DND-41 (cell line): Measurements from ENCODE around the gene DRGX.

Experiments used
- ATAC-seq: fragments of 200-7000 bp; cut with Tn5 transposase; 3 replicates; pipeline ENCODE4 v1.9.1; 2021; ENCODE audit warnings: low read depth; ENCODE audit not compliant: insufficient read depth
- DNase-seq: peaks from one replicate; pipeline ENCODE4 v3.0.0-alpha.2; 2020
- H2AFZ ChIP-seq: 2 replicates; pipeline ENCODE4 v1.6.0; 2012; ENCODE audit warnings: low read depth, low read length
- H3K27ac ChIP-seq: 2 replicates; pipeline ENCODE4 v1.5.1; 2012; ENCODE audit warnings: low read length, inconsistent platforms
- H3K27me3 ChIP-seq: fragments of 200-600 bp; sonication (generic); 2 replicates; pipeline ENCODE4 v1.6.0; 2012; ENCODE audit warnings: low read length, mild to moderate bottlenecking, inconsistent platforms; ENCODE audit not compliant: insufficient read depth, poor library complexity
- H3K36me3 ChIP-seq: 2 replicates; pipeline ENCODE4 v1.5.1; 2012; ENCODE audit warnings: low read length, inconsistent platforms; ENCODE audit not compliant: insufficient read depth
- H3K4me1 ChIP-seq: 2 replicates; pipeline ENCODE4 v1.5.1; 2012; ENCODE audit warnings: mild to moderate bottlenecking, low read length; ENCODE audit not compliant: insufficient read depth
- H3K4me2 ChIP-seq: 2 replicates; pipeline ENCODE4 v1.6.0; 2012; ENCODE audit warnings: mild to moderate bottlenecking, moderate library complexity, low read length, inconsistent platforms; ENCODE audit not compliant: insufficient read depth
- H3K4me3 ChIP-seq, 2 experiments: fragments of 200-600 bp in 1 of 2; shearing (Covaris generic) in 1 of 2; 2 replicates each; pipeline ENCODE4 v1.5.1; 2012 to 2016; ENCODE audit warnings: inconsistent platforms in 2 of 2, low read length in 2 of 2, mild to moderate bottlenecking in 2 of 2, low read depth in 1 of 2, moderate library complexity in 1 of 2
- H3K79me2 ChIP-seq: 2 replicates; pipeline ENCODE4 v1.6.0; 2012; ENCODE audit warnings: low read length, inconsistent platforms; ENCODE audit not compliant: insufficient read depth
- H3K9ac ChIP-seq: 2 replicates; pipeline ENCODE4 v1.6.0; 2012; ENCODE audit warnings: low read depth, mild to moderate bottlenecking, inconsistent platforms, low read length, moderate library complexity
- H3K9me3 ChIP-seq: 2 replicates; pipeline ENCODE4 v1.5.1; 2012; ENCODE audit warnings: low read length, moderate library complexity, mild to moderate bottlenecking, inconsistent platforms; ENCODE audit not compliant: insufficient read depth, severe bottlenecking
- H4K20me1 ChIP-seq: 2 replicates; pipeline ENCODE4 v1.6.0; 2012; ENCODE audit warnings: low read length; ENCODE audit not compliant: insufficient read depth
- CTCF ChIP-seq: IDR thresholded peaks from 2 replicates; pipeline ENCODE4 v1.5.1; 2012; ENCODE audit warnings: borderline replicate concordance, low read length, moderate library complexity, mild to moderate bottlenecking; ENCODE audit not compliant: poor library complexity, severe bottlenecking; ENCODE audit errors: extremely low read depth
- EZH2 ChIP-seq: IDR thresholded peaks from 3 replicates; pipeline ENCODE4 v1.6.1; 2012; ENCODE audit warnings: borderline replicate concordance, low read depth, mild to moderate bottlenecking, moderate library complexity, low read length, inconsistent platforms; ENCODE audit not compliant: severe bottlenecking

DRGX gene

DNA sequence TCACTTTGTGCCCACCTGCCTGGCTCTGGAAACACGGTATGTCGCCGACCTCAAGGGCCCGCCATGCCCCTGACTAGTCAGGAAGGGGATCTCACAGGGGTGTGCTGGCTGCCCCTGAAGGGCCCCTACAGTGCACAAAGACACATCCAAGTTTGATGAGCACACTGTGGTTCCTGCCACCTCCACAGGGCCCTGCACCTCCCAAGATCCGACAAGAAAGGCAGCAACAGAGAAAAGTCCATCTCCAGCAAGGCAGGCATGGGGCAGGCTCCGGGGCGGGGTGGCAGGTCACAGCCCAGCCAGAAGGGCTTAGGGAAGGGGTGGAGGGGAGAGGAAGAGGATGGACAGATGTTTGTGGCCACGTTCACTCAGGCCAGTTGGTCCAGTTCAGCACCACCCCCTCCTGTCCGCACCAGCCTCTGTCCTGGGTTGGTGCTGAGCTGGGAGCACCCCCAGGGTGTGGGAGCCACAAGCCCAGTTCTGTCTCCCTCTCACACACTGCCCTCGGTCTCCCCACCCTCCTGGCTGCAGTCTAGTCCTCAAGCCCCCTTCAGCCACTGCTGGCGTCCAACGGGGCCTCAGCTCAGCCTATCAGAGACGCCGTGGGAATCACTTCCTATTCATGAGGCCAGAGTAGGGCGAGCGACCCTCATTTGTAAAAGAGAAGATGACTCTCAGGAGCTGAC lies 11.5 kb downstream of the DRGX start:
- H3K36me3 ChIP-seq, result no peaks in the 10 kb centered on the region
- no peak overlapping the region for H3K4me2 ChIP-seq
- H3K27ac ChIP-seq, result no peak overlapping the region
- peaks cover 5% of the 10 kb centered on the region for H3K27me3 ChIP-seq
- no peaks in the 10 kb centered on the region for H3K4me1 ChIP-seq
- no peak overlapping the region for H3K4me3 ChIP-seq
- DNase-seq (no peak), ATAC-seq (no peak)
- no peak overlapping the region for H2AFZ ChIP-seq
- TF ChIP-seq CTCF (no peak), EZH2 (no peak)
- H3K9me3 ChIP-seq, result no peaks in the 10 kb centered on the region
- no peak overlapping the region for H3K9ac ChIP-seq
- no peaks in the 10 kb centered on the region for H3K79me2 ChIP-seq
- H4K20me1 ChIP-seq, result no peaks in the 10 kb centered on the region

DNA sequence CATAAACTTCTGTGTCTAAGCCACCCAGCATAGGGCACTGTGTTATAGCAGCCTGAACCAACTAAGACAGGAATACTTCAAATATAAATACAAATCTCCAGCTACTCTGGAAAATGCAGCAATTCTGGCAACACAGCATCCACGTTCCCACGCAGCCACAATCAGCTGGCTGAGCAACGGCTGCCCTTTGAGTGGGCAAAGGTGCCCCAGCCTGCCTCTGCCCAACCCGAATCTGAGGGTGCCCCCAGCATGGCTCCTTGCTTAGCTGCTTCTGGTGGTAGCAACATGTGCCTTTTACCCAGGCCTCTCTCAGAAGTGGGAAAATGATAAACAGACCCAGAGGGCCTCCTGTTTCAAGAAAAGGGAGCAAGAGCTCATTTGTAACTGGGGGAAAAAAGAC lies 12.0 kb downstream of the DRGX start:
- Histone ChIP-seq H3K4me2 (no peak overlapping the region), H3K27me3 (peaks cover 5% of the 10 kb centered on the region), H4K20me1 (no peaks in the 10 kb centered on the region), H3K36me3 (no peaks in the 10 kb centered on the region), H3K4me3 (no peak overlapping the region), H3K27ac (no peak overlapping the region), H3K9ac (no peak overlapping the region), H3K79me2 (no peaks in the 10 kb centered on the region), H3K4me1 (no peaks in the 10 kb centered on the region), H3K9me3 (no peaks in the 10 kb centered on the region), H2AFZ (no peak overlapping the region)
- no peak for ATAC-seq
- DNase-seq, result no peak
- TF ChIP-seq CTCF, result no peak
- no peak for TF ChIP-seq EZH2

- Histone ChIP-seq H3K4me3 (no peak overlapping the region), H2AFZ (no peak overlapping the region), H3K79me2 (no peaks in the 10 kb centered on the region), H3K9me3 (no peaks in the 10 kb centered on the region), H3K4me1 (no peaks in the 10 kb centered on the region), H3K27ac (no peak overlapping the region), H4K20me1 (no peaks in the 10 kb centered on the region), H3K9ac (no peak overlapping the region), H3K4me2 (no peak overlapping the region), H3K36me3 (no peaks in the 10 kb centered on the region), H3K27me3 (peaks cover 5% of the 10 kb centered on the region)
- no peak for TF ChIP-seq CTCF
- TF ChIP-seq EZH2, result no peak
- no peak for ATAC-seq
- DNase-seq, result no peak
These were observed 13.1 kb downstream of the DRGX start for GRCh38 chr10:49382826-49383225.

GRCh38 chr10:49382226-49382625 lies 13.7 kb downstream of the DRGX start:
- H3K36me3 ChIP-seq, result no peaks in the 10 kb centered on the region
- no peaks in the 10 kb centered on the region for H3K4me1 ChIP-seq
- no peak for ATAC-seq
- H3K9ac ChIP-seq, result no peak overlapping the region
- TF ChIP-seq EZH2 (no peak), CTCF (no peak)
- H3K79me2 ChIP-seq, result no peaks in the 10 kb centered on the region
- H3K27me3 ChIP-seq, result peaks cover 5% of the 10 kb centered on the region
- DNase-seq, result no peak
- no peaks in the 10 kb centered on the region for H3K9me3 ChIP-seq
- H3K27ac ChIP-seq, result no peak overlapping the region
- no peak overlapping the region for H2AFZ ChIP-seq
- no peak overlapping the region for H3K4me3 ChIP-seq
- no peak overlapping the region for H3K4me2 ChIP-seq
- no peaks in the 10 kb centered on the region for H4K20me1 ChIP-seq
